Measurements from ENCODE around the gene EN2. TPM values are rescaled to one million over a fixed set of nuclear protein-coding genes. Genes with fewer than 3 reads are reported as not detected.

EN2 gene
- total RNA-seq, 6 experiments from 2014 or later = not detected

- intact Hi-C loops (cut with DNase I) = no loop called here
- no peak overlapping the region for H3K27ac ChIP-seq
- H3K9me3 ChIP-seq = no peaks in the 10 kb centered on the region
- no peak overlapping the region for H3K4me3 ChIP-seq
- TF ChIP-seq POLR2A (IDR thresholded peaks at IDR 0.05) (no peak), CTCF (IDR thresholded peaks at IDR 0.05) (no peak)
- H3K4me1 ChIP-seq = no peaks in the 10 kb centered on the region
- WGBS (ENCODE audit: insufficient coverage, low coverage, low lambda C conversion rate, missing lambda C conversion rate) = 81% methylated on average over 6 of the region's 16 CpGs
- DNase-seq (no peak), ATAC-seq (no peak)
- H3K27me3 ChIP-seq = peaks cover 0 to 23% of the 10 kb centered on the region in 2 donors
- H3K36me3 ChIP-seq = no peaks in the 10 kb centered on the region
Measured at GRCh38 chr7:155494551-155494950, 36.6 kb downstream of the EN2 start.

- Histone ChIP-seq H3K4me3 (no peak overlapping the region), H3K27me3 (peaks cover 0 to 20% of the 10 kb centered on the region in 2 donors), H3K4me1 (no peaks in the 10 kb centered on the region), H3K9me3 (no peaks in the 10 kb centered on the region), H3K36me3 (no peaks in the 10 kb centered on the region), H3K27ac (no peak overlapping the region)
- intact Hi-C loops (cut with DNase I) = no loop called here
- 76% methylated on average over 6 of the region's 13 CpGs for whole genome bisulfite sequencing (ENCODE audit: insufficient coverage, low coverage, low lambda C conversion rate, missing lambda C conversion rate)
- DNase-seq (no peak), ATAC-seq (no peak)
- no peak for TF ChIP-seq CTCF (IDR thresholded peaks at IDR 0.05)
- no peak for TF ChIP-seq POLR2A (IDR thresholded peaks at IDR 0.05)
Measured at GRCh38 chr7:155495440-155496248, 37.7 kb downstream of the EN2 start.

GRCh38 chr7:155496267-155497005 is 38.5 kb downstream of the EN2 start:
- DNase-seq = no peak
- intact Hi-C loops (cut with DNase I) = no loop called here

More at GRCh38 chr7:155496267-155497005, 38.5 kb downstream of the EN2 start:
- TF ChIP-seq CTCF (IDR thresholded peaks at IDR 0.05) (no peak), POLR2A (IDR thresholded peaks at IDR 0.05) (no peak)
- ATAC-seq = peak in 1 of 4 donors; percentile 22
- Histone ChIP-seq H3K27me3 (peaks cover 0 to 12% of the 10 kb centered on the region in 2 donors), H3K9me3 (no peaks in the 10 kb centered on the region), H3K36me3 (no peaks in the 10 kb centered on the region), H3K4me3 (no peak overlapping the region), H3K27ac (no peak overlapping the region), H3K4me1 (no peaks in the 10 kb centered on the region)
- 77% methylated on average over 11 of the region's 23 CpGs for WGBS (ENCODE audit: insufficient coverage, low coverage, low lambda C conversion rate, missing lambda C conversion rate)

Measured in right lobe of liver (tissue), 6 donors.